Esophagus mucosa (tissue), 1 donor: ENCODE measurements around the gene FERMT2. TPM values are rescaled to one million over a fixed set of nuclear protein-coding genes. Genes with fewer than 3 reads are reported as not detected.
A peak's percentile ranks its signal among the peaks of the same experiment; 100 is the strongest.
"Not testable (repeated sequence)": the region's sequence is repeated elsewhere in the genome, so short reads cannot be mapped to it uniquely, and the experiment has no call there.

Experiments
- ATAC-seq: fragments of 200-7000 bp; cut with Tn5 transposase; one replicate; pipeline ENCODE4 v1.9.1; 2020
- total RNA-seq: library from RNA; stranded (reverse); gene quantifications from one replicate; pipeline ENCODE4 v1.2.4, GENCODE V29; 2023
- donor health status: DM: yes; HTN: yes; CAD: no.

The FERMT2 gene
- total RNA-seq, 1 donor from 2014 or later: 4.1 TPM

- no peak for ATAC-seq
These were observed 6.6 kb downstream of the FERMT2 start for GRCh38 chr14:52944254-52944653.

- no peak for ATAC-seq
These were observed 11.4 kb downstream of the FERMT2 start for GRCh38 chr14:52939427-52939826.

GRCh38 chr14:52937869-52938268 is 13.0 kb downstream of the FERMT2 start:
- ATAC-seq: no peak

DNA sequence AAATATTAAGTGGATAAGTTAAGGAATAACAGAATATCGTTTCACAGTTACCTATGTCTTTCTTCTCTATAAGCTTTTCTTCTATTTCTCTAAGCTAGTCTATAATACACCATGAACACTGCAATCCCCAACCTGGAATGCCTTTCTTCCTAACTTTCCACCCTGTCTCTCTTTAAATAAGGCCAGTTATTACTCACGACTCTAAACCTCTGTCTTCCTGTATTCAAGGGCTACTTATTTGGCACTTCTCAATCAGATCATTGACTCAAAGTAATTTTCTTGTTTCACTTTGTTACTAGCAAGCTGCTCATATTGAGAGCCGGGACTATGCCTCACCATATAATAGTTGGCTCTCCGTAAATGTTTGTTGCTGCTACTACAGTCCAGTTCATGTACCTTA is 13.5 kb downstream of the FERMT2 start:
- no peak for ATAC-seq

GRCh38 chr14:52936437-52936836 is 14.4 kb downstream of the FERMT2 start:
- ATAC-seq: no peak

GRCh38 chr14:52935833-52936232 is 15.0 kb downstream of the FERMT2 start:
- ATAC-seq: no peak

DNA sequence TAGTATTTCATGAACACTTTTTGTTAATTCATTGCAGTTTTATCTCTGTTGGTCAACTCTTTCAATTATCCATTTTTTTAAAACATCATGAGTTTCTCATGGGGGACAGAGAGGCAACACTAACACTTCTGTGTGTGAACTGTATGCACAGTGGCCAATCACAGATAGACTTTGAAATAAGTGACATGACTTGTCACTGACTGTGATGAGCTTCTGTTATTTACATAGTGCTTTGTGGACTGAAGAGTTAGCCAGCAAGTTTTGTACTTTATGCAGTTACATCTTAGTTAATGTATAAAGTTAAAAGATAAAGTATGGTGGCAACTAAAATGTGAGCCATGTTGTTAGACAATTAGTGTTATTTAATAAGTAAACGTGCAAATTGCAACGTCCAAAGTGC is 16.1 kb downstream of the FERMT2 start:
- ATAC-seq: no peak

DNA sequence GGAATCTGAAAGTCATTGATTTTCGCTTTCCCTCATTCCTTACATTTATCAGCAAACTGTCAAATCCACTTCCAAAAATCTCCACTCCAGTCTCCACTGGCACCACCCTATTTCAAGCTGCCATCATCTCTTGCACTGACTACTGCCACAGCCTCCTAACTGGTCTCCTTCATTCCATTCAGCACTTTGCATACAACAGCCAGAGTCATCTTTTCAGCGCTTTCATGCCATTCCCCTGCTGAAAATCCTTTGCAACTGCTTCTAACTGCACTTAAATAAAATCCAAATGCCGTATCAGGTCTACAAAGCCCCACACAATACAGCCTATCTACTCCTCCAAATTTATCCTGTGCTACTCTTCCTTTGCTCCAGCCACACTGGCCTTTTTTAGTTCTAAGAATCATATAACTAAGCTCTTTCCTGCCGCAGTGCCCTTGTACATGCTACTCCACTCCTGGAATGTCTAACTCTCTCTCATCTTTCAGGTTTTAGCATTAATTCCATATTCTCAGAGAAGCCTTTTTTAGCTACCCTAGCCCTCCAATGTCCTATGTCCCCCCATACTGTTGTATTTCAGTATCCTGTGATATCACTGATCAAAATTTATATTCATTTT is 21.6 kb downstream of the FERMT2 start:
- ATAC-seq: no peak

- ATAC-seq: no peak
These were observed 23.9 kb downstream of the FERMT2 start for GRCh38 chr14:52926953-52927352.

GRCh38 chr14:52923902-52924575 is 26.8 kb downstream of the FERMT2 start:
- no peak for ATAC-seq

GRCh38 chr14:52922656-52923055 is 28.2 kb downstream of the FERMT2 start:
- ATAC-seq: no peak

- ATAC-seq: no peak
These were observed 28.8 kb downstream of the FERMT2 start for GRCh38 chr14:52922059-52922458.

DNA sequence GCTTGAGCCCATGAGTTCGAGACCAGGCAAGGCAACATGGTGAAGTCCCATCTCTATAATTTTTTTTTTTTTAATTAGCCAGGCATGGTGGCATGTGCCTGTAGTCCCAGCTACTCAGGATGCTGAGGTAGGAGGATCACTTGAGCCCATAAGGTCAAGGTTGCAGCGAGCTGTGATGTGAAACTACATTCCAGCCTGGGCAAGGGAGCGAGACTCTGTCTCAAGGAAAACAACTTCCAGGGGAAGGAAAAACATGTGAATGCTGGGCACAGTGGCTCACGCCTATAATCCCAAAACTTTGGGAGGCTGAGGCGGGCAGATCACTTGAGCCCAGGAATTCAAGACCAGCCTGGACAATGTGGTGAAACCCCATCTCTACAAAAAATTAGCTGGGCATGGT is 30.4 kb downstream of the FERMT2 start:
- not testable (repeated sequence) for ATAC-seq

GRCh38 chr14:52919971-52920370 is 30.9 kb downstream of the FERMT2 start:
- ATAC-seq: no peak

DNA sequence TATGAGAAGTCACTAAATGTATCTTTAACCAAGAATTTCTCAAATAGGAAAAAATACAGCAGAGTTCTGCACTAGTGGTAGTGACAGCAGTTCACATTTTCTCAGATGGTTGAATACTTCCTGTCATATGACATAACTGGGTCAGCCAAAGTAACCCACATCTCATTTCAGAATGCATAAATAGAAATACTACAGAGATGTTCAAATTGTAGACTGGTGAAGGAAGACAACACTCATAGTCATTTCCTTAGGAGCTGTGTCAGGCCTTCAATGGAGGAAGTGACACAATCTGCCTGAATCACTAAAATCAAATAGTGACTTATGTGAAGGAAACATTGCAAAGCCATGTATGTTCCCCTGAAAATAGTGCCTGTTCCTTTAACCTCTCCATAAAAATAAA is 32.4 kb downstream of the FERMT2 start:
- peak; percentile 71 for ATAC-seq

GRCh38 chr14:52917735-52918134 is 33.1 kb downstream of the FERMT2 start:
- no peak for ATAC-seq

DNA sequence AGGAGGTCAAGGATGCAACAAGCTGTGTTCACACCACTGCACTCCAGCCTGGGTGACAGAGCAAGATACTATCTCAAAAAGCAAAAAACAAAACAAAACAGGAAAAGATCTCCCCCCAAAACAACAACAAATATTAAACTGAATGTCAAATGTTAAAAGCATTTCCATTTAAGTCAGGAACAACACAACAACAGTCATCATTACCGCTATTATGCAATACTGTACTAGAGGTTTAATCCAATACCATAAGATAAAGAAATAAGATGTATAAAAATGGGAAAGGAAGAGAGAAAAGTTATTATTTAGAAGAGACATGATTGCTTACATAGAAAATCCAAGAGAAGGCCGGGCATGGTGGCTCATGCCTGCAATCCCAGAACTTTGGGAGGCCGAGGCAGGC is 36.6 kb downstream of the FERMT2 start:
- ATAC-seq: no peak

GRCh38 chr14:52913271-52913670 is 37.6 kb downstream of the FERMT2 start:
- ATAC-seq: no peak

GRCh38 chr14:52911904-52912303 is 38.9 kb downstream of the FERMT2 start:
- ATAC-seq: no peak

GRCh38 chr14:52910572-52910971 is 40.3 kb downstream of the FERMT2 start:
- ATAC-seq: no peak

- ATAC-seq: no peak
These were observed 42.9 kb downstream of the FERMT2 start for GRCh38 chr14:52907949-52908348.

DNA sequence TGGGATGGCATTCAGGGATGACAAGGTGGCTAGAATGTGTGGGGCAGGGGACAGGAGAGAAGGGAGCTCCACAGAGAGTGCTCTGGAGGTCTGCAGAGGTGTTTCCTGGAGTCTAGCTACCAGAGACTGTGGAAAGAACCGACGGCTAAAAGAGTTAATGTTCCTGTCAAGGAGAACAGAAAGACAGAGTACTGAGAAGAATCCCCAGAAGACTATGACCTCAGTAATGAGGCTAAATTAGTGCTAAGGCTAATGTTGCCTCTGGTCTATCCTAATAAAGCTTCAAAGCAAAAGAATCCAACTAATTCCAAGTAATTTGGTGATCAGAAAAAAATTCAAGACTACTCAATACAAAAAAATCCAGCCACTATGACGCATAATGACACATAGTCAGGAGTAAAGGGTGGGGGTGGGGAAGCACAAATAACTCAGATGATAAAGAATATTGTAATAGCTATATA is 44.7 kb downstream of the FERMT2 start:
- no peak for ATAC-seq

DNA sequence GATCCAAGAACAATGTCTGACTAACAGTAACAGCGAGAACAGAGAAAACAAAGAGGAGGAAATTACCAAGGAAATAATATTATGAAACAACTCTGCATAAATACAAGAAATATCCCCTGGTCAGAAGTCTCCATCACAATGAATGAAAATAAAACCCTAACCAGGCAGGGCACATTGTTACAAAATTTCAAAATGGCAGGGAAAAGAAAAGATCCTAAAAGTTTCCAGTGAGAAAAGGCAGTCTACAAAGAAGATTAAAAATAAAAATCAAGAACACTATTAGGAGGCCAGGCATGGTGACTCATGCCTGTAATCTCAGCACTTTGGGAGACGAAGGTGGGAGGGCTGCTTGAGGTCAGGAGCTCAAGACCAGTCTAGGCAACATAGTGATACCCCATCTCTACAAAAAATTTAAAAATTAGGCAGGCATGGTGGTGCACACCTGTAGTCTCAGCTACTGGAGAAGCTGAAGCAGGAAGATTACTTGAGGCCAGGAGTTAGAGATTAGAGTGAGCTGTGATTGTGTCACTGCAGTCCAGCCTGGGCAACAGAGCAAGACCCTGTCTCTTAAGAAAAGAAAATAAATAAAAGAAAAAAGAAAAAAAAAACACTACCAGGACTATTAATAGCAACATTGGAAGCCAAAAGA is 47.8 kb downstream of the FERMT2 start:
- no peak for ATAC-seq

DNA sequence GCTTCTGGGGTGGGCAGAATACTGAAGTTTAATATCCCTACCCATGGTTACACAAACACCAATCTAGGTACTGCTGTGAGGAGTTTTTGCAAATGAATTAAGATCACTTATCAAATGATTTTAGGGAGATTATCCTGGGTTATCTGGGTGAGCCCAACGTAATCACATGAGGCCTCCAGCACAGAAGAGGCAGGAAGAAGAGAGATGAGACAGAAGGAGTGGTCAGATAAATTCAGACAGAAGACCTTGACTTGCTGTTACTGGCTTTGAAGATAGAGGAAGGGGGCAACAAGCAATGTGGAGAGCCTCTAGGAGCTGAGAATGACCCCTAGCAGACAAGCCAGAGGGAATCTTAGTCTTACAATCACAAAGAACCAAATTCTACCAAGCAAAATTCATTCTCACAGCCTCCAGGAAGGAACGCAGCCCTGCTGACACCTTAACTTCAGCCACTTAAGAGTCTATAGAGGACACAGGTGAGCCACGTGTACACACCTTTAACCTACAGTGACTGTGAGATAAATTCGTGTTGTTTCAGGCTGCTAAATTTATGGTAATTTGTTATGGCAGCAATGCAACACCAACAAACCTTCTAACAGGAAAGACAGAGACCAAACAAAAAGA is 49.4 kb downstream of the FERMT2 start:
- ATAC-seq: no peak
